Islet of Langerhans (tissue), 1 donor: ENCODE measurements around the gene SLC22A17.

Experiments
- FAIRE-seq: peaks from one replicate; lab custom pipeline; 2011; peaks lifted over from hg19 to GRCh38; lab: Jason Lieb, UNC

Gene SLC22A17

GRCh38 chr14:23307687-23308644 is 44.7 kb downstream of the SLC22A17 start:
- no peak for FAIRE-seq

- FAIRE-seq: no peak
Measured at GRCh38 chr14:23307146-23307530, 45.5 kb downstream of the SLC22A17 start.

DNA sequence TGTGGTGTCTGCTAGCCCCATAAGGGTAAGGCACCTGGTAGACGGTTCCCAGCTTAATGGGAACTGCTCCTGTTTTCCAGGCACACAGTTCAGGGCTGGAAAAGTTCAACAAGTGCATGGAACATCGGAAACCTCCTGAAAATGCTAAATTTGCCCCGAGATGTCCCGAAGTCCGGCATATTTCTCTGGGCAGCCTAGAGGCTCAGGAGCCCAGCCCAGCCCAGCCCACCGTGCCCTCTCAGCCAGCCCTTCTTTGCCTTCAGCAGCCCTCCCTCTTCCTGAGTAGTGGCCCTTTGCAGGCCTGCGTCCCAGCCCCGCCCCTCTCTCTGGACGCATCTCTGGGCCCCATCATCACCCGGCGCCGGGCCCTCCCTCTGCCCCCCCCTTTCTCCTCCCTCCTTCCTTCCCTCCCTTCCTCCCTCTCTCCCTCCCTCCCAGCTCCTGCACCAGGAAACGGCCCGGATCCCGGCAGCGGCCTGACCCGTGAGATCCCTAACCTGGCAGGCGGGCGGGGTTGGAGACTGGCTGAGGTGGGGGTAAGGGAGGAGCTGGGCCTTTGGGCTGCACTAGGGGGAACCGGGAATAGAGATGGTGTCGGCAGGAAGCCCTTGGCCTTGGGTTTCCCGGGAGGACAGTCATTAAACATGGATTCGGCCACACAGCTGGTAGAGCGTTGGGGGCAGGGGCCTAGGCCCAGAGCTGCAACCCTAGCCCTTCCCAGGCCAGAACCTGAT is 46.1 kb downstream of the SLC22A17 start, which contains the start of gene BCL2L2:
Gene BCL2L2 (plus strand): TSS at position 422 of the 734 bp plus-strand sequence. CDS start 935 bp downstream, outside the sequence.
- FAIRE-seq: no peak

- no peak for FAIRE-seq
Measured at GRCh38 chr14:23302290-23303225, 50.1 kb downstream of the SLC22A17 start, which contains the start of gene PPP1R3E. Gene PPP1R3E, minus strand, starts transcription at chr14:23302859. Its CDS starts 283 bp downstream, at chr14:23302576.

DNA sequence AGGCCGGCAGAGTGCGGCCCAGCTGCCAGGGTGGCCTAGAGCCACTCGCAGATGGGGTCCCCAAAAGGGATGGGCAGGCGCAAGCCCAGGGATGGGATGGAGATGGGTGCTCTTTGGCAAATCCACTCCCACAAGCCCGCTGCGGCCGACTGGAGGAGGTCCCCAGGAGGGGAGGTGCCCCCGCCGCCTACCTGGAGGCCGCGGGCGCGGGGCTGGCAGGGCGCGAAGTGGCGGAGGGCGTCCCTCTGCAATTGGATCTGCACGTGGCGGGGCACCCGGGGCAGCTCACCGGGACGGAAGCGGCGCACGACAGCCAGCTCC is 50.8 kb downstream of the SLC22A17 start:
- FAIRE-seq: no peak

DNA sequence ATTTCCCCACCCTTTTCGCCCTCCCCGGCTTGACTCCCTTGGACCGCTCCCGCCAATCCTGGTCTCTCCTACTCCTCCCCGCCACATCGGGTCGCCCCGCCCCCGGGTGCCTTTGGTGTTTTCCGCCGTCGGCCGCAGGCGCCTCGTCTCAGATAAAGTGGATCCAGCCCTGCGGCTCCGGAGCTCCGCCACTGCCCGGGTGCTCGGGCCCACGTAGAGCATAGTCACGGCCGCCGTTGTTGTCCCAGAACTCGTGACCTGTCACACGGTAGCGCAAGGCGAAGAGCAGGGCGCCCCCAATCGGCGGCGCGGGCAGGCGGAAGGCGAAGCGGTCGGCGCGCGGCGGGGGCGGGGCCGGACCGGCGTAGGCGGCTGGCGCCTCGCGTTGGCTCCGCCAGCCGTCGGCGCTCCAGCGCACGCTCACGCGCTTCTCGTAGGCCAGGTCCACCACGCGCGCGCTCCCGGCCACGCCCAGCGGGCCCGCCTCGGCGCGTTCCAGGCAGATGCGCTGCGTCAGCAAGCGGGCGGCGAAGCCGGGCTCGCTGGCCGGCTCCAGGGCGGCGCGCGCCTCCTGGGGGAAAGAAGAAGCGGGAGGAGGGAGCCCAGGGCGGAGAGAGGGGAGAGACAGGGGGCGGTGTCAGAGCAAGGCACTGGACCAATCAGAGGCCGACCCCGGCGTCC is 51.3 kb downstream of the SLC22A17 start:
- FAIRE-seq: no peak

- no peak for FAIRE-seq
Measured at GRCh38 chr14:23300687-23301223, 51.9 kb downstream of the SLC22A17 start.

DNA sequence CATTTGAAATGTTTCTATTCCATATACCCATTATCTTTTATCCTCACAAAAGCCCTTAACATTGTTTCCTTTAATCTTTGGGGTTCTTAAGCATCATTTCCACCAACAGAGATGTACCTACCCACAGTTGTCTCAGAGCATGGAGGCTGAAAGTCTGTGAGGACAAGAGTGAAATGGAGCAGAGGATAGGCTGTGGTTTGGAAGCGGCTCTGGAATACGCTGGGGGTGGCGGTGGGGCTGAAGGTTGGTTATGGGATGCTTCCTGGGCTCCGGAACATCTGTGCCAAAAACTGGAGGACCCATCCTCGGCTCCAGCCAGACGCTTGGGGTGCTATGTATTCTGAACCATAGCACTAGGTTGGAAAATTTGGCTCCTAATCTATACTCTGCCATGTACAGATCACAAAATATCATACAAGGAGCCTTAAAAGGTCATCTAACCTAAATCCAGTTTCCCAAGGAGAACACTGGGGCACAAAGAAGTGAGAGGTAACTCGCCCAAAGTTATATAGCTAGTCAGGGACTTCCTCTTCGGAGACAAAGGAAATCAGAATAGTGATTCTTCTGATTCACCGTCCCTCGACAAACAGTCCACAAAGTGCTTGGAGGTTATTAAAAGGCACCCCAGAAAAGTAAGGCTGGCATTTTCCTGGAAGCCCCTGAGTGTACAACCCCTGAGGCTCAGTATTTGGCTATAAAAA is 52.6 kb downstream of the SLC22A17 start:
- FAIRE-seq: no peak

- no peak for FAIRE-seq
Measured at GRCh38 chr14:23299211-23299957, 53.3 kb downstream of the SLC22A17 start.

DNA sequence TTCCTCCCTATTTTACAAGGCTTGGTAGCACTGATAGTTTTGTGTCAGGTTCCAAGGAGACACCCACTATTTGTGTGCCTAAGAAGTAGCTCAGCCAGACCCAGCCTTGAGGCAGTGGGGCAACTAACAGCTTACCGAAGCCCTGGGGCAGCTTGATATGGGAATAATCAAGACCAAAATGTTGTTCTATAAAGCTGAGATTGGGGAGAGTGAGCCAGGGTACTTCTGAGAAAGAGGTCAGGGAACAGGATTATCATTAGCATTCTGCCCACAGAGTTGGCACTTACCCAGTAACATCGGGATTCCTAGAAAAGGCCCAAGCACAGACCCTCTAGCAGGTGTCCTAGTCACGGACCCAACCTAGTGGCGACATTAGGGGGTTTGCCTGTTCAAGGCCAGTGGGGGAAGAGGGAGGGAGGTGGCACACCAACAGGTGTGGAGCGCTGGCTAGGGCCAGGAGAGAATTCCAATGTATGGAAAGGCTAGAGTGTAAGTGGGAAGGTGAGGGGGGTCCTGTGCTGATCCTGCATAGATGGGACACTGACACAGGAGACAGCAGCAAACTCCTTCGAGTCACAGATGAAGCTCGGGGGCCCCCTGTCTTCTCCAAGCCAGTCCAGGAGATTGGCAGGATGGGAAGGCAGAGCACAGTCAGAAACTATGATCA is 54.9 kb downstream of the SLC22A17 start:
- FAIRE-seq: no peak

DNA sequence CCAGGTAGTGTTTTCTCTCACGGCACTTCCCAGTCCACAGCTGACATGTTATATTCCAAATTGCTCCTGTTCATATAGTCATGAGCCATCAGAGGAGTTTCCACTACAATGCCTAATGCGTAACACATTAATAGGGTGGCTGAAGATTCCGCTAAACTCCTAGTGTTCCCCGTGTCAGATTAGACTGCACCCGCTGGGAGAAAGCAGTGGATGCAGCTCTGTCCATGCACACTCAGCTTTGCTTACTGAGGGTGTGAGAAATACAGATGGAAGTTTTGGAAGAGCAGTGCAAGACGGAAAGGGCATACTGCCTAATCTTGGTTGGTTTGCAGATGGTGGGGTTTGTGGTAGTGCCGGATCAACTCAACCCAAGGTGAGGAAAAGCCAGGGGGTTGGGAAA is 55.6 kb downstream of the SLC22A17 start:
- no peak for FAIRE-seq
